D341Med (cell line): ENCODE measurements around the gene LSAMP.
A peak's percentile ranks its signal among the peaks of the same experiment; 100 is the strongest.

Experiments used
- DNase-seq: peaks from one replicate; pipeline ENCODE4 v3.0.0; 2012; ENCODE audit warnings: low spot score

LSAMP gene

DNA sequence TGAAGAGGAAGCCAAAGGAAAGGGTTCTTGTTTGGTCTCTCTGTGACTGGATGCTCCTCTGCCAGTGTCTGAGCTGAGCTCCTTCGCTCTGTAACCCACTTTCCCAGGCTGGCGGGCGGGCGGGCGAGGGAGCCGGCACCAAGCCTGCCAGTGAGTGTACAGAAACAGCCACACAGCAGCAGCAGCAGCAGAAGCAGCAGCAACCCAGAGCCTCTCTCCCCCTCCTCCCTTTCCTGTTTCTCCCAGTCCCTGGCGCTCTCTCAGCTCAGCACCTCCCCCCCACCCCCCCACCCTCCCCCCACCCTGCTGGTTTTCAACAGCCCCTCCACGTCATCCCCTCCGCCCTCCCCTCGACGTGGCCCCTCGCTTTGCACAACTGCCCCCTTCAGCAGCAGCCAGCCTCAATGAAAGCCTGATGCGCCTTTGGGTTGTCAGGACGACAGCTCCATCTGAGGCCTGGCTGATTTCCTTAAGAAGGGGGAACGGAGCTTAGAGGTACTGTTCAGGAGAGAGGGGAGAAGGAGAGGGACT is at the start of gene LSAMP:
Gene LSAMP (minus strand): TSS at position 177 of the 531 bp plus-strand sequence.
- DNase-seq, result peak; percentile 44

DNA sequence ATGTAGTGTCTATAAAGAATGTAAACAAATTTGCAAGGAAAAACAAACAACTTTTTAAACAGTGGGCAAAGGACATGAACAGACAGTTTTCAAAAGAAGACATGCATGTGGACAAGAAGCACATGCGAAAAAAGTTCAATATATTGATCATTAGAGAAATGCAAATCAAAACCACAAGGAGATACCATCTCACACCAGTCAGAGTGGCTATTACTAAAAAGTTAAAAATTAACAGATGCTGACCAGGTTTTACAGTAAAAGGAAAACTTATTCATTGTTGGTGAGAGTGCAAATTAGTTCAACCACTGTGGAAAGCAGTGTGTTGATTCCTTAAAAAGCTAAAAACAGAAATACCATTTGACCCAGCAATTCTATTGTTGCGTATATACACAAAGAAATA is 47.1 kb upstream of the LSAMP start:
- no peak for DNase-seq

GRCh38 chr3:116483135-116483534 is 37.8 kb upstream of the LSAMP start:
- no peak for DNase-seq

DNA sequence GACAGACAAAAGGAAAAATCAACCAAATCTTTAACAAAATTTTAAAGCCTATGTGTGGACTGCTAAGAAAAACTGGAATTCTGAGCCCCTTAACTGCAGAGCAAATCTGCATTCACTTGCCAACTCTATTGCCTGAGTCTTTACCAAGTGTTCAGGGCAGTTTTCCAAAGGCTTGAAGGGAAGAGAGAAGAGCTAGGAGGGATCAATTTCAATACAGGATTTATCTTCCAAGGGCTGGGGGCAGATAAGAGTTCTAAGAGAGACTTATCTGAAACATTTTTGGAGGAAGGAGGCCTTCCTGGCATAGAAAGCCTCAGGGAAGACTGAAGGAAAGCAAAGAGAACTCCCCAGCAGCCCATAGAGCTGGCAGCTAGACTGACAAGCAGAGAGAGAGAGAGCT is 31.4 kb upstream of the LSAMP start:
- DNase-seq, result no peak

GRCh38 chr3:116474801-116475200 is 29.5 kb upstream of the LSAMP start:
- DNase-seq, result no peak

- DNase-seq, result no peak
These were observed 28.9 kb upstream of the LSAMP start for GRCh38 chr3:116474032-116474780.

DNA sequence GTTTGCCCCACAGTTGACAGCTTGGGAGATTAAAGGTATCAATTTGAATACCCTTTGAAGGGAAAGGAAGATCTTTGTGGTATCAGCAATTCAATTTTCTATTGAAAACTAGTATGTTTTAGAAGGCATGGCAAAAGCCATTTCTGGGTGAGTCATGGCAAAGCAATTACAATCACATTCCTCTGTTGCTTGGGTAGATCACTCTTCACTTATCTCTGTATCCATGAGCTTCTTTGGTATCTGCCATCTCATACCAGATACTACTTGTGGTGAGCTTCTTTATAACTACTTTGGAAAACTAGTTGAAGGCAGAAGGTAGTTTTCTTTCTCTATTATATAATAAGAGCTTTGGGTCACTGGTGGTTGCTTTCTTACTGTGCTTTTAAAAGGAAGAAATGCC is 28.3 kb upstream of the LSAMP start:
- DNase-seq, result no peak

GRCh38 chr3:116470605-116471197 is 25.4 kb upstream of the LSAMP start:
- DNase-seq, result no peak

- no peak for DNase-seq
These were observed 24.3 kb upstream of the LSAMP start for GRCh38 chr3:116469546-116469945.

GRCh38 chr3:116464276-116464798 is 19.1 kb upstream of the LSAMP start:
- no peak for DNase-seq

- no peak for DNase-seq
These were observed 8.5 kb upstream of the LSAMP start for GRCh38 chr3:116453666-116454346.

GRCh38 chr3:116449546-116450350 is 4.5 kb upstream of the LSAMP start:
- DNase-seq, result no peak

DNA sequence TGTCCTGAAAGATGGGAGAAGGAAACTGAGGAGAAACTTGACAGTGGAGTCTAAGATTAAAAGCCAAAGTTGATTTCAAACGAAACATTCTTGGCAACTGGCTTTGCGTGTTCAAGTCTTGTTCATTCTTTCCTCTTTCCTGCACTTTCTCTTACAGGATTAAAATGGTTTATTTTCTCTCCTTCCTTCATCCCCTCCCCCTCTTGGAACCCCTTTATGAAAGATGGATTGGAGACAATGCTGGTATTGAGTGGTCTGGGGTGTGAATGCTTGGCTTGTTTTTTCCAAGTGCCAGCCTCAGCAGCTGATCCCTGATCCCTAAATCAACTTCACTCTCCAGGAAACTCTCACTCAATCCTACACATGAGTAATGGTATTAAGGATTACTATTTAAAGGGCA is 703 bp upstream of the LSAMP start:
- DNase-seq, result no peak

DNA sequence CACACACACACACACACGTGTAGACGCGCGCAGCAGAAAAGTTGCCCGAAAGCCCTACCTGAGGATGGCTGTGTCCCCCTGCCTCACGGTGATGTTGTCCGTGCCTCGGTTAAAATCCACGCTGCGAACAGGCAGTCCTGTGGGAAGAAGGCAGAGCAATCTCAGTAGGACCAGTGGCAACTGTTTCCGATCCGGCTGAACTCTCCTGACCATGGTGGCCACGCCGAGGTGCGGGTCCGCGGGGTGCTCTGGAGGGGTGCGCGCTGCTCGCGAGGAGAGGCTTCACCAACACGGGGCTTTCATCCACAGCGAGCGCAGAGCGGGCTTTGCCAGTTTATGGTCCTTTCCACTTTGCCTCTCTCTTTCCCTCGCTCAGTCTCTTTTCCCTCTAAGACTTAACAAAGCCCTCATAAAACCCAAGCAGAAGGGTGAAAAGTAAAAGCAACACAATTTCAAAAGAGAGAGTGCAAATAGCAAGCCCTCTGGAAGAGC is 422 bp downstream of the LSAMP start:
- peak; percentile 41 for DNase-seq

DNA sequence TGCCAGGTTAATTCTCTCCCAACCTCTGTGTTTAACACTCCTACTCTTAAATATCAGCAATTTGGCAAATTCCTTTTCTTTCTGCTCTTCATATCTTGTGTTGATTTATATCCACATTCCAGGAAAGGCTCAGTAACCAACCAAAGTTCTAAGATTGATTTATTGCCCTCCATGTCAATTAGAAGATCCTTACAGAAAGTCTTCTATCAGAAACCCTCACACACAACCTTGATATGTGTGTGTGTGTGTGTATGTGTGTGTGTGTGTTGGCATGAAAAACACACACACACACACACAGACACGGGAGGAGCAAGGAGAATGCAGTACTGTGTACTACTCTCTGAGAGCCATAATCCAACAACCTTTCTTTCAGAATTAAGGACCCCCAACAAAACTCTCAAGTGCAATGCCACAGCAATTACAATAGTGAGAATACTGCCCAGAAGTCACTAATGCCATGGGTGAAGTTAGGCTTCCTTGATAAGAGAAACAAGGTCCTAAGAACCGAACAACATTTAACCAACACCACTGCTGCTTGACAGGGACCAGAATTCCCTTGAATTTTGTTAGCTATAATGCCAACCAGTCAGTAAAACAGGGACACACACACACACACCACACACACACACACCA is 1.1 kb downstream of the LSAMP start:
- no peak for DNase-seq

DNA sequence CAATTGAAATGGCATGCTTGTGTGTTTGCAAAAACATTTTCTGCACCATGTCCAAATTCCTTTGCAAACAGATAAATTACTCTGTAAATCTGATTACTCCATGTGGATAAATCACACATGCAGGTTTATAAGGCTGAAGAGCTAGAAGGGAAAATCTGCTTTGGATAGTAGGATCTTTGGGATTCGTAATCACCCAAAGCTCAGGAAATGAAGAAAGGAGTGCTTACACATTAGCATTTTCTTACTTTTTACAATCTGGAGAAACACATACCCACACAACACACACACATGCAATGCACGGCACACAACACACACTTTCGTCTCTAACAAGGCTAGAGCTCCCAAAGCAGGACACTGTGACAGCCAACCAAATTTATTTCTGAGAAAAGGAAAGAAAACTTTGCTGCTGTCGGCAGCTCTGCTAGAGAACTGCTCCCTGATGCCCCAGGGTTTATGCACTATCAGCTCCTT is 2.1 kb downstream of the LSAMP start:
- no peak for DNase-seq

GRCh38 chr3:116442331-116443021 is 2.8 kb downstream of the LSAMP start:
- DNase-seq, result no peak

- DNase-seq, result no peak
These were observed 3.6 kb downstream of the LSAMP start for GRCh38 chr3:116441652-116442051.

DNA sequence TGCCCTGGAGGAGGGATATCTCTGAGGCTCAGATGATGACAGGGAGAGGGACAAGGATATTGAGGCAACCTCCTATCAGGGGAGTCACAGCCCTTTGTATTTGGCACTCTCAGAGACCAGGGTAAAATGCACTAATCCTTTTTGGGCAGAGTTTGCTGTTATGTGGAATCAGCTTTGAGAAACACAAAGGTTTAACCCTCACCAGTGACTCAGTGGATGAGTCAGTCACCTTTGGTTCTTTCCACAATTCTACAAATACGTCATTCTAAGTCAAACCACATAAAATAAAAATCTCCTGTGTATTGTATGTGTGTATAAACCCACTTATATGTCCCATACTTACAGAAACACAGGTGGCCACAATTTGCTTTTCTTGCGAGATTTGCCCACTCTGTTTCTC is 5.1 kb downstream of the LSAMP start:
- DNase-seq, result no peak

DNA sequence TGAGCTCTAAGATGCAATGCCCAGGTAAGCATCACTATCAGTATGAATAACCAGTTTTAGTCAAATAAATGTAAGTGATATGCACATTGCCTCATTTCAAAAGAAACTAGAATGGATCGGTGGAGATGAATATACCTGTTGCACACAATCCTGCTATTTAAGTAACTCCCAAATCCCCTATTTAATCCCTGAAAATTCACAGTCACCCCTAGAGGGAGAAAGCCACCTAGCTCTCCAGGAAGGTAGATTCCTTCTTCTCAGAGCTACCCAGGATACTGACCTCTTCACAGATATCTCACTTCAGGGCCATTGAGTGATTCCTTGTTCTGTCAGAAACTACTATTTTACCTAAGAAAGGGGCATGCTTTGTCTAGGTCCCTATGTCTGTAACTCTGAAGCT is 11.7 kb downstream of the LSAMP start:
- DNase-seq, result no peak

GRCh38 chr3:116432795-116433194 is 12.5 kb downstream of the LSAMP start:
- no peak for DNase-seq
